Measurements from ENCODE around the gene HSD17B3. TPM values are rescaled to one million over a fixed set of nuclear protein-coding genes. Genes with fewer than 3 reads are reported as not detected.

Gene HSD17B3
- total RNA-seq, 1 donor from 2014 or later: not detected

- DNase-seq (ENCODE audit: low read depth): no peak
- H3K4me3 ChIP-seq (ENCODE audit: low read depth, low read length): no peak overlapping the region
- TF ChIP-seq CTCF (conservative IDR thresholded peaks at IDR 0.05; ENCODE audit: low read depth, low read length): no peak
Observed at GRCh38 chr9:96342571-96343245, 40.7 kb upstream of the HSD17B3 start.

GRCh38 chr9:96340707-96341106 is 38.7 kb upstream of the HSD17B3 start:
- no peak for TF ChIP-seq CTCF (conservative IDR thresholded peaks at IDR 0.05; ENCODE audit: low read depth, low read length)
- DNase-seq (ENCODE audit: low read depth): no peak
- no peak overlapping the region for H3K4me3 ChIP-seq (ENCODE audit: low read depth, low read length)

GRCh38 chr9:96338299-96338698 is 36.3 kb upstream of the HSD17B3 start:
- no peak for DNase-seq (ENCODE audit: low read depth)
- TF ChIP-seq CTCF (conservative IDR thresholded peaks at IDR 0.05; ENCODE audit: low read depth, low read length): no peak
- H3K4me3 ChIP-seq (ENCODE audit: low read depth, low read length): no peak overlapping the region

- TF ChIP-seq CTCF (conservative IDR thresholded peaks at IDR 0.05; ENCODE audit: low read depth, low read length): no peak
- no peak for DNase-seq (ENCODE audit: low read depth)
- H3K4me3 ChIP-seq (ENCODE audit: low read depth, low read length): no peak overlapping the region
Observed at GRCh38 chr9:96333958-96334357, 32.0 kb upstream of the HSD17B3 start.

GRCh38 chr9:96331236-96331947 is 29.4 kb upstream of the HSD17B3 start:
- no peak for DNase-seq (ENCODE audit: low read depth)
- no peak for TF ChIP-seq CTCF (conservative IDR thresholded peaks at IDR 0.05; ENCODE audit: low read depth, low read length)

GRCh38 chr9:96327694-96328352 is 25.8 kb upstream of the HSD17B3 start:
- peak; percentile 75 for TF ChIP-seq CTCF (conservative IDR thresholded peaks at IDR 0.05; ENCODE audit: low read depth, low read length)
- H3K4me3 ChIP-seq (ENCODE audit: low read depth, low read length): no peak overlapping the region
- DNase-seq (ENCODE audit: low read depth): no peak

More at GRCh38 chr9:96331236-96331947, 29.4 kb upstream of the HSD17B3 start:
- H3K4me3 ChIP-seq (ENCODE audit: low read depth, low read length): no peak overlapping the region

Measured in epithelial cell of proximal tubule (primary cell).